GM18873 (cell line): ENCODE measurements around the gene BCAS4.
"Not testable (repeated sequence)": the region's sequence is repeated elsewhere in the genome, so short reads cannot be mapped to it uniquely, and the experiment has no call there.

Source experiments
- ATAC-seq: cut with Tn5 transposase; IDR thresholded peaks from one replicate; pipeline ENCODE4 v1.9.1; 2021; ENCODE audit warnings: mild to moderate bottlenecking, moderate library complexity, moderate number of reproducible peaks; ENCODE audit not compliant: unreplicated experiment, low FRiP score

Gene BCAS4

GRCh38 chr20:50872560-50873425 lies 77.9 kb downstream of the BCAS4 start:
- no peak for ATAC-seq

- no peak for ATAC-seq
These were observed 78.7 kb downstream of the BCAS4 start for GRCh38 chr20:50873585-50873984.

- no peak for ATAC-seq
These were observed 79.4 kb downstream of the BCAS4 start for GRCh38 chr20:50874111-50874757.

GRCh38 chr20:50874758-50875665 lies 80.2 kb downstream of the BCAS4 start:
- no peak for ATAC-seq

- ATAC-seq, result no peak
These were observed 81.3 kb downstream of the BCAS4 start for GRCh38 chr20:50876063-50876685.

GRCh38 chr20:50876816-50877215 lies 82.0 kb downstream of the BCAS4 start:
- no peak for ATAC-seq

GRCh38 chr20:50877232-50877743 lies 82.4 kb downstream of the BCAS4 start:
- ATAC-seq, result no peak

- no peak for ATAC-seq
These were observed 85.0 kb downstream of the BCAS4 start for GRCh38 chr20:50879649-50880550.

GRCh38 chr20:50881759-50882424 lies 87.0 kb downstream of the BCAS4 start:
- not testable (repeated sequence) for ATAC-seq

- ATAC-seq, result no peak
These were observed 89.0 kb downstream of the BCAS4 start for GRCh38 chr20:50883856-50884255.

GRCh38 chr20:50885068-50885467 lies 90.2 kb downstream of the BCAS4 start:
- no peak for ATAC-seq

- ATAC-seq, result no peak
These were observed 90.9 kb downstream of the BCAS4 start for GRCh38 chr20:50885781-50886180.

- no peak for ATAC-seq
These were observed 91.4 kb downstream of the BCAS4 start for GRCh38 chr20:50886184-50886790.

- ATAC-seq, result no peak
These were observed 92.7 kb downstream of the BCAS4 start for GRCh38 chr20:50887576-50887975.

GRCh38 chr20:50891138-50891537 lies 96.3 kb downstream of the BCAS4 start:
- ATAC-seq, result no peak

- ATAC-seq, result no peak
These were observed 97.5 kb downstream of the BCAS4 start for GRCh38 chr20:50892394-50892793.

GRCh38 chr20:50893620-50894019 lies 98.8 kb downstream of the BCAS4 start:
- no peak for ATAC-seq

GRCh38 chr20:50895111-50895830 lies 100.4 kb downstream of the BCAS4 start:
- no peak for ATAC-seq
